Measurements from ENCODE around the gene LAMA1.
"Not testable (repeated sequence)": the region's sequence is repeated elsewhere in the genome, so short reads cannot be mapped to it uniquely, and the experiment has no call there.

The LAMA1 gene

GRCh38 chr18:6949800-6950586 is 167.6 kb downstream of the LAMA1 start:
- H3K36me3 ChIP-seq (ENCODE audit: insufficient read depth, low read length): no peaks in the 10 kb centered on the region
- H3K9me3 ChIP-seq (ENCODE audit: control insufficient read depth, insufficient read depth, low read length): no peaks in the 10 kb centered on the region

GRCh38 chr18:6948281-6949055 is 169.1 kb downstream of the LAMA1 start:
- Histone ChIP-seq H3K36me3 (ENCODE audit: insufficient read depth, low read length) (no peaks in the 10 kb centered on the region), H3K9me3 (ENCODE audit: control insufficient read depth, insufficient read depth, low read length) (no peaks in the 10 kb centered on the region)

More at GRCh38 chr18:6949800-6950586, 167.6 kb downstream of the LAMA1 start:
- Histone ChIP-seq H3K4me1 (ENCODE audit: insufficient read depth, low read length) (no peaks in the 10 kb centered on the region), H3K9ac (ENCODE audit: low read depth, low read length) (no peak overlapping the region)

DNA sequence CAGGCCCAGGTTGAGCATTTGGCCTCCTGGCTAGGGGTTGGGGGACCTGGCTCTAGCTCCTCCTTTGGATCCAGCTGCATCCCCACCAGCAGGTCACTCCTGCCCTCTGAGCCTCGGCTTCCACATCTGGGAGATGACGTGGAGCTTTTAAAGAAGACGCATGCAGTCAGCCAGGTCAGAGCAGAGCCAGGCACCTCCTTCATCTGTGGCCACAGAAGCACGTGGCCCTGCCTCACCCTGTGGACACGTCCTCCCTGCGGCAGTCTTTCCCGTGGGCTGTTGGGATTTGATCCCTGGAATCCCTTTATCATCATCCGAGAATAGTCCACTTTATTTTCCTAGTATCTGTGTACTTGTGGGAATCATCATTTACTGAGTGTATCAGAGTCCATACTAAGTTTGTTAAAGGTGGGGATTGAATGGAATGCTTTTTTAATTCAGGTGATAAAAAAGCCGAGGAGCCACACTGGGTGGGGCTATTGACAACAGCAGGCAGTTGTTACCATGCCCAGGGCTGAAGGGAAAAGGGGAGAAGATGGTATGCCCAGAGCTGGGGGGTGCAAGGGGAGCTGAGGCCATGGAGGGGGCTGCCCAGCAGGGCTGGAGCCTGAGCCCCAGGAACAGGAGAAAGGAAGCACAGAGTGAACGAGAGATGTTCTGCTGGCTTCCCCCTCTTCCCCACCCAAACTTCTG is 170.1 kb downstream of the LAMA1 start:
- Histone ChIP-seq H3K9me3 (ENCODE audit: control insufficient read depth, insufficient read depth, low read length) (no peaks in the 10 kb centered on the region), H3K9ac (ENCODE audit: low read depth, low read length) (no peak overlapping the region), H3K4me1 (ENCODE audit: insufficient read depth, low read length) (no peaks in the 10 kb centered on the region), H3K36me3 (ENCODE audit: insufficient read depth, low read length) (no peaks in the 10 kb centered on the region)

More at GRCh38 chr18:6948281-6949055, 169.1 kb downstream of the LAMA1 start:
- H3K9ac ChIP-seq (ENCODE audit: low read depth, low read length): no peak overlapping the region
- no peaks in the 10 kb centered on the region for H3K4me1 ChIP-seq (ENCODE audit: insufficient read depth, low read length)

DNA sequence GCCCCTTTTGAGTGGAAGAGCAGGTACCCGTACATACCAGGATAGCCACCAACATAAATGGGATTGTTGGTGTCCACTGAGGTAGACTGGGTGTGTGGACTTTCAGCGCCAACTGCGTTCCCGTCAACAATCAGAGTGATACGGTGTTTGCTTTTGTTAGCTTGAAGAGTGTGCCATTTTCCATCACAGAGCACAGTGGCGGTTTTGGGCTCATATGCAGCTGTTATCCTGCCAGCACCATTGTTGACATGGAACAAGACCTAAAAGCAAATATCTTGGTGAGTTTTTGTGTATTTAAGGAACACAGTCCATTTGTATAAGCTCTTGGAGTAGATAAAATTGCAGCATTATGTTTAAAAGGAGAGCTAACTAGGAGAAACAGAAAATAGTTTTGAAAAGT is 174.5 kb downstream of the LAMA1 start:
- H3K4me1 ChIP-seq (ENCODE audit: insufficient read depth, low read length): no peaks in the 10 kb centered on the region
- no peak overlapping the region for H3K9ac ChIP-seq (ENCODE audit: low read depth, low read length)
- H3K9me3 ChIP-seq (ENCODE audit: control insufficient read depth, insufficient read depth, low read length): no peaks in the 10 kb centered on the region
- H3K36me3 ChIP-seq (ENCODE audit: insufficient read depth, low read length): no peaks in the 10 kb centered on the region

DNA sequence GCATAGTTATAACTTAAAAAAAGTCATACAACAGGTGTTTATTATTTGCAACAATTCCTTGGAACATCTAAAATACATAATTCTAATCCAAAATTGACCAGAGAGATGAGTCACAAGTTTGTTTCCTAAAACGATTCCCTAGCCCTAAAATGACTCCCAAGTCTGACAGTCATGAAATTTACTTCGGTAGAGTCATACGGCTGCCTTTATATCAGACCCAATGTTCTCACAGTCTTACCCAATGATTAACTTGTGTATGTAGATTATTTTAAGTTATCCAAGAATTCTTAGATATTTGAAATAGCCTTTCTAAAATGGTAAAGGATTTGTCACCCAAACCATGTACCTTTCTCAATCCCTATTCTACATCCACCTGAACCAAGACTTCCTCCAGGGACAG is 174.9 kb downstream of the LAMA1 start:
- H3K9ac ChIP-seq (ENCODE audit: low read depth, low read length): no peak overlapping the region
- H3K4me1 ChIP-seq (ENCODE audit: insufficient read depth, low read length): no peaks in the 10 kb centered on the region
- H3K36me3 ChIP-seq (ENCODE audit: insufficient read depth, low read length): no peaks in the 10 kb centered on the region
- H3K9me3 ChIP-seq (ENCODE audit: control insufficient read depth, insufficient read depth, low read length): no peaks in the 10 kb centered on the region

DNA sequence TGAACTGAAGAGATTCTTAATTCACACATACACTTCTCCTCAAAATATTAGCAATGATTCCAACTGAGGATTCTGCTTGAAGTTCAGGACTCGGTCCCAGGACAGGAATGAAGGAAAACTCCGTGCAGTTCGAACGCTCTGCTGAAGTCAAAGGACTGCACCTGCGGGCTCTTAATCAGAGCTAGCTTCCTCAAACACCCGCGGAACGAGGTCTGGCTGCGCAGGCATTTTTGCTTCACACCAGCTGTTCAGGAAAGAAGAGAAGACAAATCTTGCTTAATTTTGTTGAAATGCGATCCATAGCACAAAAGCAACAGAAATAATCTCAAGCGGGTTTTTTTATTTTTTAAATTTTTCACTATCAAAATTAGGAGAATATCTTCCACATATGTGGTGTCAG is 175.6 kb downstream of the LAMA1 start:
- Histone ChIP-seq H3K36me3 (ENCODE audit: insufficient read depth, low read length) (no peaks in the 10 kb centered on the region), H3K9me3 (ENCODE audit: control insufficient read depth, insufficient read depth, low read length) (no peaks in the 10 kb centered on the region), H3K9ac (ENCODE audit: low read depth, low read length) (no peak overlapping the region), H3K4me1 (ENCODE audit: insufficient read depth, low read length) (no peaks in the 10 kb centered on the region)

DNA sequence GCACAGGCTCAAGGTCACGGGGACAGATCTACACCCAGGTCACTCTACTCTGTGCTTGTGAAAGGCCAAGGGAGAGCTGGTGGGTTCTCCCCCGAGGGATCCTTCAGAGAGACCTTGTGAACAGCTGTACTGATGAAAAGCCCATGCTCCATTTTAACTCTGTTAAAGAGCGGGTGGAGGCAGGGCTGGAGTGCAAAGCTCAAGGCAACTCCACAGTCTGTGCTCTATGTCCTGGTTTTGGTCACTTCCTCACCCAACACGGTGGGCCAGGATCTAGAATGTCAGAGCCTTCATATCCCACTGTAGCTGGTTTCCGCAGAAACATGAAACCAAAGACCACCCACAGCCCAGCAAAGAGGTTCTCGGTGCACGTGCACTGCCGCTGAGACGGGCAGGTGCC is 177.1 kb downstream of the LAMA1 start:
- Histone ChIP-seq H3K9me3 (ENCODE audit: control insufficient read depth, insufficient read depth, low read length) (no peaks in the 10 kb centered on the region), H3K36me3 (ENCODE audit: insufficient read depth, low read length) (no peaks in the 10 kb centered on the region), H3K9ac (ENCODE audit: low read depth, low read length) (no peak overlapping the region), H3K4me1 (ENCODE audit: insufficient read depth, low read length) (no peaks in the 10 kb centered on the region)

GRCh38 chr18:6939972-6940371 is 177.6 kb downstream of the LAMA1 start:
- H3K4me1 ChIP-seq (ENCODE audit: insufficient read depth, low read length): no peaks in the 10 kb centered on the region
- no peak overlapping the region for H3K9ac ChIP-seq (ENCODE audit: low read depth, low read length)
- H3K9me3 ChIP-seq (ENCODE audit: control insufficient read depth, insufficient read depth, low read length): no peaks in the 10 kb centered on the region
- no peaks in the 10 kb centered on the region for H3K36me3 ChIP-seq (ENCODE audit: insufficient read depth, low read length)

- H3K9ac ChIP-seq (ENCODE audit: low read depth, low read length); H3K4me1 ChIP-seq (ENCODE audit: insufficient read depth, low read length); H3K9me3 ChIP-seq (ENCODE audit: control insufficient read depth, insufficient read depth, low read length); H3K36me3 ChIP-seq (ENCODE audit: insufficient read depth, low read length): not testable (repeated sequence)
Measured at GRCh38 chr18:6938403-6938802, 179.2 kb downstream of the LAMA1 start.

DNA sequence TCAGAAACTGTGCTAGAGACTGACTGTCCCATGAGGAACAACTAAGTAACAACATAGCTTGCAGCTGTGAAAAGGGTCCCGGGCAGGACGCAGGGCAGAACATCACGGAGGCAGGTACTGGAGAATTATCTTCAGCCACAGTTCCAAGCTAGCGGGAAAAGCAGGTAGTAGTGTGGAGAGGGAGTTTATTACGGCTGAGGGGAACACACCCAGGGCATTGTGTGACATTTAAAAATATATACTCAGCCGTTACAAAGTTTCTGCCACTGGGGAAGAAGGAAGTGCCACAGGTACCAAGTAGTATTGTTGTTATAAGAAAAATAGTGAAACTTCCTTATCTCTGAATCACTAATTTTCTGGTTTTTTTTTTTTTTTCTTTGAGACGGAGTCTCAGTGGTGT is 179.6 kb downstream of the LAMA1 start:
- Histone ChIP-seq H3K4me1 (ENCODE audit: insufficient read depth, low read length) (no peaks in the 10 kb centered on the region), H3K9me3 (ENCODE audit: control insufficient read depth, insufficient read depth, low read length) (no peaks in the 10 kb centered on the region), H3K36me3 (ENCODE audit: insufficient read depth, low read length) (no peaks in the 10 kb centered on the region), H3K9ac (ENCODE audit: low read depth, low read length) (no peak overlapping the region)

- Histone ChIP-seq H3K4me1 (ENCODE audit: insufficient read depth, low read length) (no peaks in the 10 kb centered on the region), H3K9me3 (ENCODE audit: control insufficient read depth, insufficient read depth, low read length) (no peaks in the 10 kb centered on the region), H3K9ac (ENCODE audit: low read depth, low read length) (no peak overlapping the region), H3K36me3 (ENCODE audit: insufficient read depth, low read length) (no peaks in the 10 kb centered on the region)
Measured at GRCh38 chr18:6934859-6935258, 182.7 kb downstream of the LAMA1 start.

GRCh38 chr18:6929370-6930102 is 188.1 kb downstream of the LAMA1 start:
- Histone ChIP-seq H3K9ac (ENCODE audit: low read depth, low read length) (peak overlapping the region; percentile 66; the same call in 1 of the 2 replicates), H3K4me1 (ENCODE audit: insufficient read depth, low read length) (no peaks in the 10 kb centered on the region), H3K36me3 (ENCODE audit: insufficient read depth, low read length) (no peaks in the 10 kb centered on the region), H3K9me3 (ENCODE audit: control insufficient read depth, insufficient read depth, low read length) (no peaks in the 10 kb centered on the region)

DNA sequence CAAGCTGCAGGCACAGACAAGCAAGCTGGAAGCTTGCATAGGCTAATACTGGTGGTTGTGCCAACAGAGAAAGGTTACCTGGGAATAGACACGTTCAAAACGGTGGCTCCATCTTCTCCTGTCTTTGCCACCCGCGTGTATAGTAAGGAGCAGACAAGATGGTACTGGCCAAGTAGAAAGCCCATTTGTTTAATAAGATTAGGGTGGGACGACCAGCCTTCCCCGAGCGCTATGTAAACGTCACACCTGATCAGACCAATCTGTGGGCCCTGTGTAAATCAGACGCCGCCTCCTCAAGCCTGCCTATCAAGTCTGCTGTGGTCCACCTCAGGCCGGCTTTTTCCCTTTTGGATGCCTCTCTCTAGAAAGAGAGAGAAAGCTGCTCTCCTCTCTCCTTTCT is 189.2 kb downstream of the LAMA1 start:
- no peaks in the 10 kb centered on the region for H3K4me1 ChIP-seq (ENCODE audit: insufficient read depth, low read length)
- no peak overlapping the region for H3K9ac ChIP-seq (ENCODE audit: low read depth, low read length)
- H3K9me3 ChIP-seq (ENCODE audit: control insufficient read depth, insufficient read depth, low read length): no peaks in the 10 kb centered on the region
- no peaks in the 10 kb centered on the region for H3K36me3 ChIP-seq (ENCODE audit: insufficient read depth, low read length)

DNA sequence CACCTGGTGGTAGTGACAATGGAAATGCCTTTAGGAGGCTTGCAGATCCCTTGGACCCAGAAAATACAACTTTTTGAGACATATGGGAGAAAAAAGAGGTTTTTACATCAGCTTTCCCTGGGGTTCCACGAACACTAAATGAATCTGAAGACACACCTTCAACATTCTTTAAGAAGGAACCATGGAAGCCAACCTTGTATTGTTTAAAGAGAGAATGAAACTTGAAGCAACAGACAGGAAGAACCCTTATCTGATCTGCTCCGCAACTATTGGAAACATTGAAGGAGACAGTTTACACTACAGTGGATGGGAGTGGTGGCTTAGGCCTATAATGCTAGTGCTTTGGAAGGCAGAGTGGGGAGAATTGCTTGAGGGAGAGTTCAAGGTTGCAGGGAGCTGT is 190.4 kb downstream of the LAMA1 start:
- no peaks in the 10 kb centered on the region for H3K36me3 ChIP-seq (ENCODE audit: insufficient read depth, low read length)
- H3K4me1 ChIP-seq (ENCODE audit: insufficient read depth, low read length): no peaks in the 10 kb centered on the region
- no peaks in the 10 kb centered on the region for H3K9me3 ChIP-seq (ENCODE audit: control insufficient read depth, insufficient read depth, low read length)
- no peak overlapping the region for H3K9ac ChIP-seq (ENCODE audit: low read depth, low read length)

Measured in ES-I3 (cell line).